Heart left ventricle (tissue), 13 donors: Measurements from ENCODE around the gene ADAM8.

ENCODE experiments used
- CTCF ChIP-seq, 12 donors: fragments of 200-600 bp; sonication (generic) in 4 of 12; IDR thresholded peaks; one replicate each; pipeline versions ENCODE4 v1.5.0 to v1.8.0; 2018 to 2022; ENCODE audit warnings: antibody characterized with exemption in 12 of 12, mild to moderate bottlenecking in 5 of 12
- POLR2A ChIP-seq, 2 donors: fragments of 450-650 bp; IDR thresholded peaks; one replicate each; pipeline ENCODE4 v1.6.1; 2017; ENCODE audit warnings: antibody characterized with exemption in 2 of 2, mild to moderate bottlenecking in 2 of 2, moderate library complexity in 2 of 2
- donor health status: ischemic (EF 13 %, LVEDD 7.1; RV severe dilation, severe dysfunction).
- donor health status: DM: no; HTN: yes; CAD: no.
- donor health status: DM: no; HTN: no; CAD: no.
- donor health status: ischemic (EF 25% LVEDD 6.9; RV normal size, moderate dysfunction).
- donor health status: ischemic (EF 25% LVEDD 5.7; RV mildly dilated, moderate dysfunction).
- donor health status: ischemic (EF 35%, LVEDD 5.7; RV mildly dilated, moderate dysfunction).
- donor health status: nonischemic (EF 11% LVEDD 7.7; RV severe dilation, severe dysfunction).
- donor health status: DM: yes; HTN: yes; CAD: no.
- donor health status: PGD.
- donor health status: ischemic (EF 29% LVEDD 5.4; RV normal size, mild dysfunction).
- donor health status: nonischemic (EF 23%, LVEDD 6.1; RV moderate dilation, normal function).

- TF ChIP-seq CTCF (IDR thresholded peaks at IDR 0.05) (no peak), POLR2A (IDR thresholded peaks at IDR 0.05) (no peak)
Measured at GRCh38 chr10:133227256-133227655, 49.4 kb downstream of the ADAM8 start.
